Measurements from ENCODE around the gene FXYD2. TPM values are rescaled to one million over a fixed set of nuclear protein-coding genes. Genes with fewer than 3 reads are reported as not detected.

FXYD2 gene
- total and polyA plus RNA-seq, 2 of the 13 experiments (the other 11 are each of a cell fraction or from before 2014, with no cell fraction given) = 45.9 to 106 TPM

DNA sequence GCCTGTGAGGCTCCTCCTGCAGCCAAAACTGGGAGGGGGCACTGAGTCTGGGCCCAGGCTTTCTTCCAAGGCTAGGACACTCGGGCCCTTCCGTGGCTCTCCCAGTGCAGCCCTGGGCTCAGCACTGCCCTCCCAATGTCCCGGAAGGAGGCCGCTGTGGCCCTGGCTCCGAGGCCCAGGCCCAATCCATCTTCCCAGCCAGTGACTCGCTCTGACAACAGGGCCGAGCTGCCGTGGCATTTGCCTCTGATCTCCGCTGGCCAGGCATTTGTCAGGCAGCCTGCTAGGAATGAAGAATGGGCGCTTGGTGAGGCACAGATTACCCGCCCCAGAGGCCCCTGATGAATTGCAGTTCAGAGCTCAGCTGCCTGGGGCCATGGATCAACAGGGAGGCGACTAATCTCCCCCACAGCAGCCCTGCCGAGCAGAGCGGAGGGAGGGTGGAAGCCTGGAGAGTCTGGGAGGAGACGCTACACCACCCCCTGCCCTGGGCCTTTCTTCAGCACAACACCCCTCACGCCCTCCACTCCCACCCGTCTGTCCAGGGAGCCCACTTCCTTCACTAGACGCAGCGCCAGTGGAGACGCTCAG lies 8.3 kb downstream of the FXYD2 start:
- no TSS peak for BruUV-seq (replicated peaks)
- H3K27ac ChIP-seq (ENCODE audit: extremely low read length, insufficient read depth, low read length) = peak overlapping the region; percentile 42
- H3K79me2 ChIP-seq (ENCODE audit: insufficient read depth, low read length) = no peaks in the 10 kb centered on the region
- POLR2A ChIA-PET = interaction anchor here (1.2 to 2.2 kb wide), 3 partner anchors 8 to 390 kb away, joined by 3 to 10 read pairs (median 5); partner anchors contain the start of gene FXYD2
- in situ Hi-C loops (cut with HindIII; ENCODE audit: extremely low pct_ligation_motif_present, low pct_unique_long_range_greater_than_20kb) (no loop called here), intact Hi-C loops (cut with micrococcal nuclease; ENCODE audit: unreplicated experiment) (no loop called here)
- H3K27me3 ChIP-seq (ENCODE audit: control insufficient read depth in 1 of 2, insufficient read depth in 2 of 2, low read length in 2 of 2) = peaks cover 0 to 5% of the 10 kb centered on the region in 2 experiments; a peak in 1 of 5 replicates
- no peak overlapping the region for H2AFZ ChIP-seq (ENCODE audit: low read length)
- CTCF ChIA-PET (ENCODE audit: low intra/inter-chr PET ratio, low total read pairs) = interaction anchor here (1.8 to 3.9 kb wide), 2 partner anchors 8 to 390 kb away, joined by 6 to 42 read pairs; no protein-coding TSS in a partner anchor
- H3K9ac ChIP-seq (ENCODE audit: insufficient read depth, low read depth, low read length) = peak overlapping the region; percentile 34; the same call in 1 of the 2 replicates
- DNase-seq (ENCODE audit: low spot score) (peak; percentile 65), ATAC-seq (peak; percentile 77), FAIRE-seq (no peak)
- 15% methylated on average over 13 of the region's 20 CpGs for WGBS (ENCODE audit: low lambda C conversion rate)
- peak overlapping the region; percentile 26 to 61 (median 42) for H3K4me3 ChIP-seq (replicated peaks in 1 of 3; ENCODE audit: insufficient read depth in 1 of 3, low read depth in 2 of 3, low read length in 3 of 3)
- no peaks in the 10 kb centered on the region for H3K36me3 ChIP-seq (replicated peaks in 1 of 2; ENCODE audit: control insufficient read depth in 1 of 2, insufficient read depth in 2 of 2, low read length in 2 of 2)
- no peaks in the 10 kb centered on the region for H3K9me3 ChIP-seq (ENCODE audit: low read length)
- peaks cover 3% of the 10 kb centered on the region; the same call in 1 of the 2 replicates for H4K20me1 ChIP-seq (ENCODE audit: insufficient read depth, low read length)
- peaks cover 61% of the 10 kb centered on the region for H3K4me1 ChIP-seq (ENCODE audit: insufficient read depth, low read length)
- peak overlapping the region; percentile 90 for H3K4me2 ChIP-seq (ENCODE audit: low read depth, low read length)
- TF ChIP-seq MNT (IDR thresholded peaks at IDR 0.05) (no peak), ZBTB4 (CRISPR knock-in tag; IDR thresholded peaks at IDR 0.05; ENCODE audit: borderline replicate concordance) (no peak), HNRNPK (IDR thresholded peaks at IDR 0.05; ENCODE audit: low read depth, low read length, poor library complexity, severe bottlenecking) (no peak), IKZF4 (CRISPR knock-in tag; IDR thresholded peaks at IDR 0.05; ENCODE audit: borderline replicate concordance, low read depth, not compliant biosample characterization) (no peak), POGZ (CRISPR knock-in tag; IDR thresholded peaks at IDR 0.05) (no peak), MXD3 (CRISPR knock-in tag; IDR thresholded peaks at IDR 0.05) (0 out of 2 replicates have a peak, but pooled peaks have one; percentile 31), ZNF598 (CRISPR knock-in tag; IDR thresholded peaks at IDR 0.05; ENCODE audit: borderline replicate concordance) (no peak), KDM4B (CRISPR knock-in tag; IDR thresholded peaks at IDR 0.05) (no peak)
- TF ChIP-seq, protein P1, sequence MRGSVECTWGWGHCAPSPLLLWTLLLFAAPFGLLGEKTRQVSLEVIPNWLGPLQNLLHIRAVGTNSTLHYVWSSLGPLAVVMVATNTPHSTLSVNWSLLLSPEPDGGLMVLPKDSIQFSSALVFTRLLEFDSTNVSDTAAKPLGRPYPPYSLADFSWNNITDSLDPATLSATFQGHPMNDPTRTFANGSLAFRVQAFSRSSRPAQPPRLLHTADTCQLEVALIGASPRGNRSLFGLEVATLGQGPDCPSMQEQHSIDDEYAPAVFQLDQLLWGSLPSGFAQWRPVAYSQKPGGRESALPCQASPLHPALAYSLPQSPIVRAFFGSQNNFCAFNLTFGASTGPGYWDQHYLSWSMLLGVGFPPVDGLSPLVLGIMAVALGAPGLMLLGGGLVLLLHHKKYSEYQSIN (CRISPR knock-in tag; IDR thresholded peaks at IDR 0.05; ENCODE audit: borderline replicate concordance) = no peak
- TF ChIP-seq, protein P2, sequence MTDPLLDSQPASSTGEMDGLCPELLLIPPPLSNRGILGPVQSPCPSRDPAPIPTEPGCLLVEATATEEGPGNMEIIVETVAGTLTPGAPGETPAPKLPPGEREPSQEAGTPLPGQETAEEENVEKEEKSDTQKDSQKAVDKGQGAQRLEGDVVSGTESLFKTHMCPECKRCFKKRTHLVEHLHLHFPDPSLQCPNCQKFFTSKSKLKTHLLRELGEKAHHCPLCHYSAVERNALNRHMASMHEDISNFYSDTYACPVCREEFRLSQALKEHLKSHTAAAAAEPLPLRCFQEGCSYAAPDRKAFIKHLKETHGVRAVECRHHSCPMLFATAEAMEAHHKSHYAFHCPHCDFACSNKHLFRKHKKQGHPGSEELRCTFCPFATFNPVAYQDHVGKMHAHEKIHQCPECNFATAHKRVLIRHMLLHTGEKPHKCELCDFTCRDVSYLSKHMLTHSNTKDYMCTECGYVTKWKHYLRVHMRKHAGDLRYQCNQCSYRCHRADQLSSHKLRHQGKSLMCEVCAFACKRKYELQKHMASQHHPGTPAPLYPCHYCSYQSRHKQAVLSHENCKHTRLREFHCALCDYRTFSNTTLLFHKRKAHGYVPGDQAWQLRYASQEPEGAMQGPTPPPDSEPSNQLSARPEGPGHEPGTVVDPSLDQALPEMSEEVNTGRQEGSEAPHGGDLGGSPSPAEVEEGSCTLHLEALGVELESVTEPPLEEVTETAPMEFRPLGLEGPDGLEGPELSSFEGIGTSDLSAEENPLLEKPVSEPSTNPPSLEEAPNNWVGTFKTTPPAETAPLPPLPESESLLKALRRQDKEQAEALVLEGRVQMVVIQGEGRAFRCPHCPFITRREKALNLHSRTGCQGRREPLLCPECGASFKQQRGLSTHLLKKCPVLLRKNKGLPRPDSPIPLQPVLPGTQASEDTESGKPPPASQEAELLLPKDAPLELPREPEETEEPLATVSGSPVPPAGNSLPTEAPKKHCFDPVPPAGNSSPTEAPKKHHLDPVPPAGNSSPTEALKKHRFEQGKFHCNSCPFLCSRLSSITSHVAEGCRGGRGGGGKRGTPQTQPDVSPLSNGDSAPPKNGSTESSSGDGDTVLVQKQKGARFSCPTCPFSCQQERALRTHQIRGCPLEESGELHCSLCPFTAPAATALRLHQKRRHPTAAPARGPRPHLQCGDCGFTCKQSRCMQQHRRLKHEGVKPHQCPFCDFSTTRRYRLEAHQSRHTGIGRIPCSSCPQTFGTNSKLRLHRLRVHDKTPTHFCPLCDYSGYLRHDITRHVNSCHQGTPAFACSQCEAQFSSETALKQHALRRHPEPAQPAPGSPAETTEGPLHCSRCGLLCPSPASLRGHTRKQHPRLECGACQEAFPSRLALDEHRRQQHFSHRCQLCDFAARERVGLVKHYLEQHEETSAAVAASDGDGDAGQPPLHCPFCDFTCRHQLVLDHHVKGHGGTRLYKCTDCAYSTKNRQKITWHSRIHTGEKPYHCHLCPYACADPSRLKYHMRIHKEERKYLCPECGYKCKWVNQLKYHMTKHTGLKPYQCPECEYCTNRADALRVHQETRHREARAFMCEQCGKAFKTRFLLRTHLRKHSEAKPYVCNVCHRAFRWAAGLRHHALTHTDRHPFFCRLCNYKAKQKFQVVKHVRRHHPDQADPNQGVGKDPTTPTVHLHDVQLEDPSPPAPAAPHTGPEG (CRISPR knock-in tag; IDR thresholded peaks at IDR 0.05) = no peak

Data from HepG2 (cell line).